Naive B cell (primary cell): Measurements from ENCODE around the gene ELAC2. TPM values are rescaled to one million over a fixed set of nuclear protein-coding genes. Genes with fewer than 3 reads are reported as not detected.

Experiments
- ATAC-seq, 2 donors: fragments of 150-1000 bp; cut with Tn5 transposase; 2 replicates each; pipeline ENCODE4 v1.10.0; 2021; ENCODE audit warnings: low read depth in 2 of 2, mild to moderate bottlenecking in 2 of 2, moderate library complexity in 2 of 2
- DNase-seq: peaks from one replicate; pipeline ENCODE4 v3.0.0; 2022
- H3K27ac Mint-ChIP-seq, 6 donors: one replicate each; pipeline ENCODE4 v1.8.0; 2020 to 2022; ENCODE audit warnings: mild to moderate bottlenecking in 6 of 6, mixed read lengths in 6 of 6, moderate library complexity in 5 of 6, inconsistent platforms in 2 of 6
- H3K27me3 Mint-ChIP-seq, 3 donors: one replicate each; pipeline ENCODE4 v1.8.0; 2021 to 2022; ENCODE audit warnings: mixed read lengths in 3 of 3, mild to moderate bottlenecking in 1 of 3
- H3K36me3 Mint-ChIP-seq, 2 donors: one replicate each; pipeline ENCODE4 v1.8.0; 2020 to 2022; ENCODE audit warnings: mixed read lengths in 2 of 2, inconsistent platforms in 1 of 2, mild to moderate bottlenecking in 1 of 2
- H3K4me1 Mint-ChIP-seq, 3 donors: one replicate each; pipeline ENCODE4 v1.8.0; 2020 to 2022; ENCODE audit warnings: mixed read lengths in 3 of 3, inconsistent platforms in 1 of 3, mild to moderate bottlenecking in 1 of 3, moderate library complexity in 1 of 3
- H3K4me3 Mint-ChIP-seq, 8 donors: one replicate each; pipeline ENCODE4 v1.8.0; 2020 to 2022; ENCODE audit warnings: mild to moderate bottlenecking in 8 of 8, mixed read lengths in 8 of 8, moderate library complexity in 8 of 8, inconsistent platforms in 2 of 8
- H3K9me3 Mint-ChIP-seq, 7 donors: one replicate each; pipeline ENCODE4 v1.8.0; 2020 to 2022; ENCODE audit warnings: mixed read lengths in 7 of 7, mild to moderate bottlenecking in 5 of 7, inconsistent platforms in 2 of 7, moderate library complexity in 1 of 7
- polyA plus RNA-seq, 6 donors: library from polyadenylated mRNA; unstranded; fragments of 300-500 nt; fragmentation: Illumina TruSeq; gene quantifications; one replicate each; pipeline ENCODE4 v1.2.3, GENCODE V29; 2021; ENCODE audit warnings: low read depth in 6 of 6

The ELAC2 gene
- polyA plus RNA-seq: 10 to 100 TPM; 29.2 to 49.0 (median 38.8) TPM

GRCh38 chr17:13017655-13018459, at the start of gene ELAC2:
Gene ELAC2 (minus strand): TSS chr17:13018027. CDS start chr17:13017947, 80 bp downstream.
- ATAC-seq: peak; percentile 97 to 98
- peak; percentile 96 for DNase-seq
- peaks cover 16 to 31% (median 30%) of the 10 kb centered on the region in 3 donors for H3K4me1 Mint-ChIP-seq
- H3K4me3 Mint-ChIP-seq: peak within 1 kb of the TSS; percentile 95 to 100 (median 99)
- peak within 1 kb of the TSS; percentile 92 to 98 (median 97) for H3K27ac Mint-ChIP-seq
- peaks cover 0 to 4% (median 0%) of the 10 kb centered on the region in 3 donors for H3K27me3 Mint-ChIP-seq
- no peaks in the 10 kb centered on the region for H3K9me3 Mint-ChIP-seq
- H3K36me3 Mint-ChIP-seq: peaks cover 16 to 23% of the 10 kb centered on the region in 2 donors

- peaks cover 0 to 10% (median 4%) of the 10 kb centered on the region in 7 donors for H3K9me3 Mint-ChIP-seq
- H3K4me3 Mint-ChIP-seq: no peak overlapping the region
- H3K27me3 Mint-ChIP-seq: peaks cover 0 to 11% (median 0%) of the 10 kb centered on the region in 3 donors
- no peaks in the 10 kb centered on the region for H3K4me1 Mint-ChIP-seq
- ATAC-seq: no peak
- H3K27ac Mint-ChIP-seq: no peak overlapping the region
- DNase-seq: no peak
- H3K36me3 Mint-ChIP-seq: no peaks in the 10 kb centered on the region
Observed at GRCh38 chr17:13065032-13065431, 47.2 kb upstream of the ELAC2 start.

GRCh38 chr17:13055131-13055530, 37.3 kb upstream of the ELAC2 start:
- Mint-ChIP-seq H3K9me3 (peaks cover 0 to 12% (median 3%) of the 10 kb centered on the region in 7 donors), H3K27ac (no peak overlapping the region), H3K4me1 (no peaks in the 10 kb centered on the region), H3K4me3 (no peak overlapping the region), H3K36me3 (no peaks in the 10 kb centered on the region), H3K27me3 (peaks cover 4 to 20% (median 8%) of the 10 kb centered on the region in 3 donors)
- DNase-seq (no peak), ATAC-seq (no peak)

DNA sequence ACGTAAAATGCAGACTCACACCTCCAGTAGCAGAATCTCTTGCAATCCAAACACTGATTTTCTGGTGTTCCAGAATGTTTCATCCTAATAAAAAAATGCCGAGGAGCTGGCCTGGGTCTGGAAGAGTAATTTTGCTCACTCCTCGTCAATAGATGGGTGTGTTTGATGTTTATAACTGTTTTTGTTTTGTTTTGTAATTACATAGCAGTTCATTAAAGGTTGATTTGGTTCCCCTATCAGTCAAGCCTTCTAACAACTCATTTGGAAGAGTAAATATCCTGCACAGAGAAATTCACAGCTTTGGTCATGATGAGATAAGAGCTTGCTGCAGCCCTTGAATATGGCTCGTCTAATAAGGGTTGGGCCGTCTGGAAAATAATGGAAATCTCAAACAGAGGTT, 36.8 kb upstream of the ELAC2 start:
- Mint-ChIP-seq H3K27ac (no peak overlapping the region), H3K4me1 (no peaks in the 10 kb centered on the region), H3K36me3 (no peaks in the 10 kb centered on the region), H3K27me3 (peaks cover 7 to 20% (median 10%) of the 10 kb centered on the region in 3 donors), H3K9me3 (peaks cover 0 to 14% (median 3%) of the 10 kb centered on the region in 7 donors), H3K4me3 (no peak overlapping the region)
- no peak for DNase-seq
- no peak for ATAC-seq

GRCh38 chr17:13051915-13052314, 34.1 kb upstream of the ELAC2 start:
- Mint-ChIP-seq H3K4me1 (no peaks in the 10 kb centered on the region), H3K4me3 (no peak overlapping the region), H3K36me3 (no peaks in the 10 kb centered on the region), H3K27ac (no peak overlapping the region), H3K27me3 (peaks cover 7 to 20% (median 14%) of the 10 kb centered on the region in 3 donors), H3K9me3 (peaks cover 0 to 10% (median 0%) of the 10 kb centered on the region in 7 donors)
- ATAC-seq: no peak
- DNase-seq: no peak

- no peaks in the 10 kb centered on the region for H3K36me3 Mint-ChIP-seq
- H3K9me3 Mint-ChIP-seq: peaks cover 0 to 7% (median 0%) of the 10 kb centered on the region in 7 donors
- no peak overlapping the region for H3K4me3 Mint-ChIP-seq
- peak overlapping the region in 1 of 6 donors; percentile 1 for H3K27ac Mint-ChIP-seq
- H3K27me3 Mint-ChIP-seq: peaks cover 15 to 28% (median 24%) of the 10 kb centered on the region in 3 donors
- ATAC-seq: no peak
- no peak for DNase-seq
- no peaks in the 10 kb centered on the region for H3K4me1 Mint-ChIP-seq
Observed at GRCh38 chr17:13047011-13047606, 29.3 kb upstream of the ELAC2 start.

GRCh38 chr17:13046361-13046760, 28.5 kb upstream of the ELAC2 start:
- no peak for ATAC-seq
- Mint-ChIP-seq H3K4me1 (no peaks in the 10 kb centered on the region), H3K27me3 (peaks cover 21 to 35% (median 29%) of the 10 kb centered on the region in 3 donors), H3K36me3 (no peaks in the 10 kb centered on the region), H3K9me3 (peaks cover 0 to 4% (median 0%) of the 10 kb centered on the region in 7 donors), H3K4me3 (no peak overlapping the region), H3K27ac (no peak overlapping the region)
- no peak for DNase-seq

GRCh38 chr17:13044572-13045065, 26.8 kb upstream of the ELAC2 start:
- peaks cover 0 to 2% (median 0%) of the 10 kb centered on the region in 7 donors for H3K9me3 Mint-ChIP-seq
- no peak overlapping the region for H3K4me3 Mint-ChIP-seq
- H3K4me1 Mint-ChIP-seq: no peaks in the 10 kb centered on the region
- peaks cover 24 to 29% (median 27%) of the 10 kb centered on the region in 3 donors for H3K27me3 Mint-ChIP-seq
- no peak overlapping the region for H3K27ac Mint-ChIP-seq
- no peak for DNase-seq
- H3K36me3 Mint-ChIP-seq: no peaks in the 10 kb centered on the region
- no peak for ATAC-seq

DNA sequence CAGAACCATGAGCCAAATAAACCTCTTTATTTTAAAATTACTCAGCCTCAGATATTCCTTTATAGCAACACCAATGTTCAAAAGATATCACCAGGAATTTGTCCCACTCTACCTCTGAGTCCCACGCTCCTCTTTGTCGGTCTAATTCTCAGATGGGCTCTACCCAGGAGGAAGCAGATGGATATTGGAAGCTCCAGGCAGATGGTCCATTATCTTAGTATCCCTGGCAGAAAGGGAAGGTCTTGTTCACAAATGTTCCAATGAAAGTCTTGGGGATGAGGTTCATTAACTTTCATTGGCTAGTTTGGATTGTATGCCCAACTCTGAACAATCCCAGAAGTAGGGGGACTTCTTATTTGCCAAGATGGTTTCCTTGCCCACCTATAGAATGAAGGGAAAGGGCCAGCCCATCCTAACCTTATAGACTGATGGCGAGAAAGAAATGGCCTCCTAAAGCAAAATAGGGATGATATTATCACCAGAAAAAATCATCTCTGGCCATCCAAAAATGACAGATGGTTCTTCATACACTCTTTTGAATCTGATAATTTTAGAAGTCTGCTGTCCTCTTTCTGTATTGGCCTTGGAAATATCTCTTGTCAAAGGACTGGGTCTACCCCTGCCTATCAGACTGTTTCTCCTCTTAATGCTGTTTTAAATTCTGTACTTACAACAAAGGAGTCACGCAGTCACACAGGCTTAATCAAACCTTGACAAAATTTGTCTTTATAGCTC, 21.3 kb upstream of the ELAC2 start:
- no peak for DNase-seq
- H3K4me1 Mint-ChIP-seq: no peaks in the 10 kb centered on the region
- H3K36me3 Mint-ChIP-seq: peaks cover 6 to 7% of the 10 kb centered on the region in 2 donors
- no peak for ATAC-seq
- H3K4me3 Mint-ChIP-seq: no peak overlapping the region
- H3K27ac Mint-ChIP-seq: no peak overlapping the region
- H3K9me3 Mint-ChIP-seq: peaks cover 3 to 41% (median 19%) of the 10 kb centered on the region in 7 donors
- H3K27me3 Mint-ChIP-seq: peaks cover 19 to 36% (median 24%) of the 10 kb centered on the region in 3 donors

DNA sequence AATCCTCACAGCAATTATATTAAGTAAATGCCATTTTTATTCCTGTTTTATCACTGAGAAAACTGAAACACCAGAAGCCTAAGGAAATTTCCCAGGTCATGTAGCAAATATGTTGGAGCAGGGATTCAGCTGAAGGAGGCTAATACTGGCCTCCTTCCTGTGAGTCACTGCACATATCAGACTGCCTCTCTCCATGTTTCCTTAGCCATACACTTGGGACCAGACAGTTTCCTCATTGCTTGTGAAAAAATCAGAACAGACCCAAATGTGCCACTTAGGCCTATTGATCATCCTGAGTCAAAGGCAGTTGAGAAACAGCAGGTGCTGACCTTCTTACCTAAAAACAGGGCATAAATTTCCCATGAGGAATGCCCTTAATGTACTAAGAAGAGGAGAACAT, 18.9 kb upstream of the ELAC2 start:
- Mint-ChIP-seq H3K36me3 (peaks cover 6 to 7% of the 10 kb centered on the region in 2 donors), H3K4me1 (peaks cover 0 to 6% (median 5%) of the 10 kb centered on the region in 3 donors), H3K27ac (no peak overlapping the region), H3K27me3 (peaks cover 4 to 24% (median 15%) of the 10 kb centered on the region in 3 donors), H3K4me3 (no peak overlapping the region), H3K9me3 (peaks cover 3 to 41% (median 19%) of the 10 kb centered on the region in 7 donors)
- DNase-seq (no peak), ATAC-seq (no peak)

DNA sequence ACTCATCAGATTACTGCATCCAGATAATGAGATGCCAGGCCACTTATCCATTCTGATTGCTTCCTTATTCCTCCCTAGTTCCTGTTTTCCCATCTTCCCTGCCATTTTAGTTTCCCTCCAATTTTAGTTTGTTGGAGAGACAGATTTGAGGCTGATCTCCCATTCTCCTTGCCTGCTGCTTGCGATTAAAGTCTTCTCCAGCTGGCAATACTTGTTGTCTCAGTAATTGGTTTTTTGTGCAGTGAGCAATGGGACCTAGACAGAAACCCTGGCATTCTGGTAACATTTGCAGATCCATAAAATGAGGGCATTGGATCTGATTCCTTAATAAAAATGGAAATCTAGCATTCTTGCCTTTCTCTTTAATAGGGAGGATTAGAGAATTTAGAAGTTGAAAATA, 17.6 kb upstream of the ELAC2 start:
- Mint-ChIP-seq H3K27ac (no peak overlapping the region), H3K36me3 (peaks cover 6 to 7% of the 10 kb centered on the region in 2 donors), H3K27me3 (peaks cover 2 to 19% (median 11%) of the 10 kb centered on the region in 3 donors), H3K4me1 (peaks cover 0 to 13% (median 8%) of the 10 kb centered on the region in 3 donors), H3K4me3 (no peak overlapping the region), H3K9me3 (peaks cover 3 to 41% (median 19%) of the 10 kb centered on the region in 7 donors)
- DNase-seq (no peak), ATAC-seq (no peak)

GRCh38 chr17:13031718-13032350, 14.0 kb upstream of the ELAC2 start:
- H3K4me1 Mint-ChIP-seq: peaks cover 0 to 13% (median 8%) of the 10 kb centered on the region in 3 donors
- peaks cover 6 to 7% of the 10 kb centered on the region in 2 donors for H3K36me3 Mint-ChIP-seq
- peak overlapping the region in 6 of 8 donors; percentile 33 to 82 (median 64) for H3K4me3 Mint-ChIP-seq
- H3K27ac Mint-ChIP-seq: peak overlapping the region in 4 of 6 donors; percentile 20 to 92 (median 71)
- DNase-seq: peak; percentile 37
- peak in 1 of 2 donors; percentile 61 for ATAC-seq
- H3K27me3 Mint-ChIP-seq: peaks cover 5 to 32% (median 25%) of the 10 kb centered on the region in 3 donors
- H3K9me3 Mint-ChIP-seq: peaks cover 3 to 26% (median 12%) of the 10 kb centered on the region in 7 donors
